HepG2 (cell line): ENCODE results near the gene GGA1. TPM values are rescaled to one million over a fixed set of nuclear protein-coding genes. Genes with fewer than 3 reads are reported as not detected.

Experiments used
- ATF7 ChIP-seq, 2 experiments: fragments of 450-650 bp in 1 of 2; sonication (generic) in 1 of 2; formaldehyde crosslinking in 1 of 2; IDR thresholded peaks; 2 replicates each; pipeline versions ENCODE4 v1.4.0 to v1.6.1; 2016 to 2020; ENCODE audit warnings: antibody characterized with exemption in 1 of 2, mild to moderate bottlenecking in 1 of 2, missing genetic modification reagents in 1 of 2
- HDAC1 ChIP-seq: sonication (generic); formaldehyde crosslinking; IDR thresholded peaks from 2 replicates; pipeline ENCODE4 v1.5.1; 2020; ENCODE audit warnings: mild to moderate bottlenecking, missing genetic modification reagents
- KDM5B ChIP-seq: sonication (generic); formaldehyde crosslinking; IDR thresholded peaks from 2 replicates; pipeline ENCODE4 v1.4.0; 2020; ENCODE audit warnings: missing genetic modification reagents, mild to moderate bottlenecking, borderline replicate concordance
- NKX3-1 ChIP-seq: sonication (generic); formaldehyde crosslinking; IDR thresholded peaks from 2 replicates; pipeline ENCODE4 v1.5.0; 2020; ENCODE audit warnings: missing genetic modification reagents
- TCF7 ChIP-seq: sonication (generic); IDR thresholded peaks from 2 replicates; pipeline ENCODE4 v1.6.1; 2016; ENCODE audit warnings: antibody characterized with exemption, low read depth
- ZBTB20 ChIP-seq: sonication (generic); formaldehyde crosslinking; IDR thresholded peaks from 2 replicates; pipeline ENCODE4 v1.8.1; 2023; ENCODE audit warnings: missing genetic modification reagents, low read depth, mild to moderate bottlenecking, borderline replicate concordance
- ZBTB38 ChIP-seq: sonication (generic); formaldehyde crosslinking; IDR thresholded peaks from 2 replicates; pipeline ENCODE4 v1.5.1; 2020; ENCODE audit warnings: mild to moderate bottlenecking, missing genetic modification reagents
- ZFP1 ChIP-seq: IDR thresholded peaks from 2 replicates; pipeline ENCODE4 v1.6.1; 2016
- ZNF317 ChIP-seq: sonication (generic); formaldehyde crosslinking; IDR thresholded peaks from 2 replicates; pipeline ENCODE4 v1.5.0; 2020; ENCODE audit warnings: mild to moderate bottlenecking, missing genetic modification reagents
- ZNF34 ChIP-seq: sonication (generic); formaldehyde crosslinking; IDR thresholded peaks from 2 replicates; pipeline ENCODE4 v1.4.0; 2020; ENCODE audit warnings: mild to moderate bottlenecking, missing genetic modification reagents, borderline replicate concordance
- ZNF556 ChIP-seq: sonication (generic); formaldehyde crosslinking; IDR thresholded peaks from 2 replicates; pipeline ENCODE4 v1.4.0; 2020; ENCODE audit warnings: mild to moderate bottlenecking, missing genetic modification reagents, borderline replicate concordance
- polyA plus RNA-seq, 8 experiments: library from polyadenylated mRNA; depleted of rRNA in 3 of 8; stranded (reverse) in 7 of 8; unstranded in 1 of 8; fragments of >200 nt; fragmentation: Illumina TruSeq in 4 of 8; extraction: Trizol in 4 of 8; gene quantifications; 2 replicates each; pipeline versions ENCODE4 v1.2.1 to v1.2.3, GENCODE V29; 2011 to 2016; ENCODE audit warnings: low read depth in 4 of 8, missing spikeins in 1 of 8, mixed read lengths in 1 of 8; ENCODE audit not compliant: insufficient read depth in 1 of 8
- total RNA-seq, 5 experiments: library from RNA; depleted of rRNA; stranded (reverse); fragments of >200 nt; fragmentation: Illumina TruSeq; extraction: Trizol; gene quantifications; 2 replicates each; pipeline ENCODE4 v1.2.3, GENCODE V29; 2016; ENCODE audit warnings: low read depth in 1 of 5
- TF ChIP-seq, protein P1 (sequence below): sonication (generic); formaldehyde crosslinking; IDR thresholded peaks from 2 replicates; pipeline ENCODE4 v1.4.0; 2020; ENCODE audit warnings: missing genetic modification reagents
- TF ChIP-seq, protein P2 (sequence below): sonication (generic); formaldehyde crosslinking; IDR thresholded peaks from 2 replicates; pipeline ENCODE4 v1.5.1; 2020; ENCODE audit warnings: mild to moderate bottlenecking, missing genetic modification reagents, borderline replicate concordance
- TF ChIP-seq, protein P3 (sequence below): sonication (generic); formaldehyde crosslinking; IDR thresholded peaks from 2 replicates; pipeline ENCODE4 v1.5.0; 2020; ENCODE audit warnings: missing genetic modification reagents, mild to moderate bottlenecking, borderline replicate concordance

GGA1 gene
- total and polyA plus RNA-seq, 2 of the 13 experiments (the other 11 are each of a cell fraction or from before 2014, with no cell fraction given) = 29.1 to 87.2 TPM

DNA sequence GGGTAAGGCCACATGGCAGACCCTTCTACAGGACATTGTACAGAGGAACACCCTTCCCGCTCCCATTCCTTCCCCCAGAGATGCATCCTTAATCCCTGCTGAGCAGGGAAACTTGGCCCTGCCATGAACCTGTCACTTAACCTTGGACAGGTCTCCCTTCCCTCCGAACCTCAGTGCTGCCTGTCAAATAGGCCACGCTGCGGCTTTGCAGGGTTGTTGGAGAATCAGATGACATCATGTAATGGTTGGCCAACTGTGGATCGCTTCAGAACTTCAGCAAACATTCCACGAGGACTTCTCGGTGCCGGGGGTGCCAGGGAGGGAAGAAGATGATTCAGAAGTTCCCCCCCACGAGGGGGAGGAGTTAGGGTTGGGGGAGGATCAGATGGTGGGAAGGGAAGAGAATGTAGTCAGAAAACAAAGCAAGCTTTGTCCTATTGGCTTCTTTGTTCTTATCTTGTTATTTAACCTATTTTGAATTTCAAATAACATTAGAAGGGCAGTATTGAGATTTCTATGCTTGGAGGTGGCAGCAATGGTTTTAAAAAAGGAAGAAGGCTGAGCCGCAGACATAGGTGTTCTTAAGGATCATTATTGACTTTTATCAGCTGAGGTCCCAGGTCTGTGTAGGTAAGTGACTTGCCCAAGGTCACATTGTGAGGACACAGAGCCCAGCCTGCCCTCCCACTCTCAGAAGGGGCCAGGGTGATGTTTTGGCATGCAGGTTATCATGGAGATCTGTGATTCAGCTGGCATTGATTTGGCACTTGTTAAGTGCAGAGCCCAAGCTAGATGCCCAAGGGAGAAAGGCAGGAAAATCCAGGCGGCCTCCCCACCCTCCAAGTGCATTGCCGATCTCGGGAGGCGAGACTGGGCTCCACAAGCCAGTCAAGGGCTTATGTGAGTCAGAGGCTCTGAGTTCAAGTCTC, 45.2 kb upstream of the GGA1 start (continued):
- TF ChIP-seq TCF7 (peak; percentile 7; the same call in 1 of the 2 replicates), ZNF317 (CRISPR knock-in tag) (no peak), ZFP1 (CRISPR knock-in tag) (no peak), ZBTB20 (CRISPR knock-in tag) (0 out of 2 replicates have a peak, but pooled peaks have one; percentile 35), KDM5B (no peak), NKX3-1 (CRISPR knock-in tag) (peak; percentile 38; the same call in 1 of the 2 replicates), ATF7 (IDR thresholded peaks at IDR 0.05) (peak; percentile 95), ATF7 (CRISPR knock-in tag; IDR thresholded peaks at IDR 0.05) (peak; percentile 93), HDAC1 (CRISPR knock-in tag) (peak; percentile 49; the same call in 1 of the 2 replicates), ZNF34 (CRISPR knock-in tag) (peak; percentile 49; the same call in 1 of the 2 replicates), ZNF556 (CRISPR knock-in tag) (no peak), ZBTB38 (CRISPR knock-in tag) (0 out of 2 replicates have a peak, but pooled peaks have one; percentile 45)
- TF ChIP-seq, protein P1, sequence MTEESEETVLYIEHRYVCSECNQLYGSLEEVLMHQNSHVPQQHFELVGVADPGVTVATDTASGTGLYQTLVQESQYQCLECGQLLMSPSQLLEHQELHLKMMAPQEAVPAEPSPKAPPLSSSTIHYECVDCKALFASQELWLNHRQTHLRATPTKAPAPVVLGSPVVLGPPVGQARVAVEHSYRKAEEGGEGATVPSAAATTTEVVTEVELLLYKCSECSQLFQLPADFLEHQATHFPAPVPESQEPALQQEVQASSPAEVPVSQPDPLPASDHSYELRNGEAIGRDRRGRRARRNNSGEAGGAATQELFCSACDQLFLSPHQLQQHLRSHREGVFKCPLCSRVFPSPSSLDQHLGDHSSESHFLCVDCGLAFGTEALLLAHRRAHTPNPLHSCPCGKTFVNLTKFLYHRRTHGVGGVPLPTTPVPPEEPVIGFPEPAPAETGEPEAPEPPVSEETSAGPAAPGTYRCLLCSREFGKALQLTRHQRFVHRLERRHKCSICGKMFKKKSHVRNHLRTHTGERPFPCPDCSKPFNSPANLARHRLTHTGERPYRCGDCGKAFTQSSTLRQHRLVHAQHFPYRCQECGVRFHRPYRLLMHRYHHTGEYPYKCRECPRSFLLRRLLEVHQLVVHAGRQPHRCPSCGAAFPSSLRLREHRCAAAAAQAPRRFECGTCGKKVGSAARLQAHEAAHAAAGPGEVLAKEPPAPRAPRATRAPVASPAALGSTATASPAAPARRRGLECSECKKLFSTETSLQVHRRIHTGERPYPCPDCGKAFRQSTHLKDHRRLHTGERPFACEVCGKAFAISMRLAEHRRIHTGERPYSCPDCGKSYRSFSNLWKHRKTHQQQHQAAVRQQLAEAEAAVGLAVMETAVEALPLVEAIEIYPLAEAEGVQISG = no peak
- TF ChIP-seq, protein P2, sequence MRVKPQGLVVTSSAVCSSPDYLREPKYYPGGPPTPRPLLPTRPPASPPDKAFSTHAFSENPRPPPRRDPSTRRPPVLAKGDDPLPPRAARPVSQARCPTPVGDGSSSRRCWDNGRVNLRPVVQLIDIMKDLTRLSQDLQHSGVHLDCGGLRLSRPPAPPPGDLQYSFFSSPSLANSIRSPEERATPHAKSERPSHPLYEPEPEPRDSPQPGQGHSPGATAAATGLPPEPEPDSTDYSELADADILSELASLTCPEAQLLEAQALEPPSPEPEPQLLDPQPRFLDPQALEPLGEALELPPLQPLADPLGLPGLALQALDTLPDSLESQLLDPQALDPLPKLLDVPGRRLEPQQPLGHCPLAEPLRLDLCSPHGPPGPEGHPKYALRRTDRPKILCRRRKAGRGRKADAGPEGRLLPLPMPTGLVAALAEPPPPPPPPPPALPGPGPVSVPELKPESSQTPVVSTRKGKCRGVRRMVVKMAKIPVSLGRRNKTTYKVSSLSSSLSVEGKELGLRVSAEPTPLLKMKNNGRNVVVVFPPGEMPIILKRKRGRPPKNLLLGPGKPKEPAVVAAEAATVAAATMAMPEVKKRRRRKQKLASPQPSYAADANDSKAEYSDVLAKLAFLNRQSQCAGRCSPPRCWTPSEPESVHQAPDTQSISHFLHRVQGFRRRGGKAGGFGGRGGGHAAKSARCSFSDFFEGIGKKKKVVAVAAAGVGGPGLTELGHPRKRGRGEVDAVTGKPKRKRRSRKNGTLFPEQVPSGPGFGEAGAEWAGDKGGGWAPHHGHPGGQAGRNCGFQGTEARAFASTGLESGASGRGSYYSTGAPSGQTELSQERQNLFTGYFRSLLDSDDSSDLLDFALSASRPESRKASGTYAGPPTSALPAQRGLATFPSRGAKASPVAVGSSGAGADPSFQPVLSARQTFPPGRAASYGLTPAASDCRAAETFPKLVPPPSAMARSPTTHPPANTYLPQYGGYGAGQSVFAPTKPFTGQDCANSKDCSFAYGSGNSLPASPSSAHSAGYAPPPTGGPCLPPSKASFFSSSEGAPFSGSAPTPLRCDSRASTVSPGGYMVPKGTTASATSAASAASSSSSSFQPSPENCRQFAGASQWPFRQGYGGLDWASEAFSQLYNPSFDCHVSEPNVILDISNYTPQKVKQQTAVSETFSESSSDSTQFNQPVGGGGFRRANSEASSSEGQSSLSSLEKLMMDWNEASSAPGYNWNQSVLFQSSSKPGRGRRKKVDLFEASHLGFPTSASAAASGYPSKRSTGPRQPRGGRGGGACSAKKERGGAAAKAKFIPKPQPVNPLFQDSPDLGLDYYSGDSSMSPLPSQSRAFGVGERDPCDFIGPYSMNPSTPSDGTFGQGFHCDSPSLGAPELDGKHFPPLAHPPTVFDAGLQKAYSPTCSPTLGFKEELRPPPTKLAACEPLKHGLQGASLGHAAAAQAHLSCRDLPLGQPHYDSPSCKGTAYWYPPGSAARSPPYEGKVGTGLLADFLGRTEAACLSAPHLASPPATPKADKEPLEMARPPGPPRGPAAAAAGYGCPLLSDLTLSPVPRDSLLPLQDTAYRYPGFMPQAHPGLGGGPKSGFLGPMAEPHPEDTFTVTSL (CRISPR knock-in tag) = no peak; the same call in 1 of the 2 replicates
- TF ChIP-seq, protein P3, sequence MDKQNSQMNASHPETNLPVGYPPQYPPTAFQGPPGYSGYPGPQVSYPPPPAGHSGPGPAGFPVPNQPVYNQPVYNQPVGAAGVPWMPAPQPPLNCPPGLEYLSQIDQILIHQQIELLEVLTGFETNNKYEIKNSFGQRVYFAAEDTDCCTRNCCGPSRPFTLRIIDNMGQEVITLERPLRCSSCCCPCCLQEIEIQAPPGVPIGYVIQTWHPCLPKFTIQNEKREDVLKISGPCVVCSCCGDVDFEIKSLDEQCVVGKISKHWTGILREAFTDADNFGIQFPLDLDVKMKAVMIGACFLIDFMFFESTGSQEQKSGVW = no peak
